ENCODE results near the gene CCNA2.

Gene CCNA2

DNA sequence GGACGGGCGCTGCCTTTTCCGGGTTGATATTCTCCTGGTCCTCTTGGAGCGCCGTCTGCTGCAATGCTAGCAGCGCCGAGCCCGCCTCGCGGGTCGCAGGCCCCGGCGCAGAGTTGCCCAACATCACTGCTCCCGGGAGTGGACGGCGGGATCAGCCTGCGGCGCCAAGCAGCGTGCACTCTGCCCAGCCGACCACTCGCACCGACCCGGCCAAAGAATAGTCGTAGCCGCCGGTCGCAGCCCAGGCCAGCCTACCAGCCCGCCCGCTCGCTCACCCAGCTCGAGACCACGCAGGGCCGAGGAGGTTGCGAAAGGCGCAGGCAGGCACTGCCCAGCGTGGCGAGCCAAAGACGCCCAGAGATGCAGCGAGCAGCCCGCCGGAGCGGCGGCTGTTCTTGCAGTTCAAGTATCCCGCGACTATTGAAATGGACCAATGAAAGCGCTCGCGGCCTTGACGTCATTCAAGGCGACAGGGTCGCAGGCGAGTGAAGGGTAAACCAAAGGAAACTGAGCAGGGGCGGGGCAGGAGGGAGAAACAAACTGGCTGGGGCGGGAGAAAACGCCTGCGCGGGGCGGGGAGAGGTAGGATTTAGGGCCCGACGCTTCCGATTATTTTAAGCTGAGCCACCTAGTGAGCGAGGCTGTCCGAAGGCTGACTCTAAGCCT is at the start of gene CCNA2:
Gene CCNA2, minus strand, starts transcription at position 379 of the 666 bp plus-strand sequence. Its CDS starts 255 bp downstream, at position 124.
- Histone ChIP-seq H3K36me3 (ENCODE audit: control insufficient read depth in 5 of 5, insufficient read depth in 5 of 5, low read length in 5 of 5) (peaks cover under 1 to 19% (median 9%) of the 10 kb centered on the region in 5 donors), H3K4me1 (ENCODE audit: control insufficient read depth in 5 of 5, insufficient read depth in 5 of 5, low read length in 5 of 5) (peaks cover 3 to 15% (median 12%) of the 10 kb centered on the region in 5 donors), H3K27me3 (ENCODE audit: control insufficient read depth in 5 of 5, insufficient read depth in 4 of 5, low read length in 5 of 5) (no peaks in the 10 kb centered on the region), H3K4me3 (ENCODE audit: low read depth in 1 of 5, low read length in 5 of 5) (peak within 1 kb of the TSS; percentile 73 to 92 (median 83)), H3K9ac (ENCODE audit: low read length in 5 of 5) (peak within 1 kb of the TSS; percentile 33 to 92 (median 86)), H3K27ac (ENCODE audit: low read depth, low read length) (peak within 1 kb of the TSS; percentile 17), H3K9me3 (ENCODE audit: control insufficient read depth in 5 of 5, low read length in 5 of 5) (no peaks in the 10 kb centered on the region)

DNA sequence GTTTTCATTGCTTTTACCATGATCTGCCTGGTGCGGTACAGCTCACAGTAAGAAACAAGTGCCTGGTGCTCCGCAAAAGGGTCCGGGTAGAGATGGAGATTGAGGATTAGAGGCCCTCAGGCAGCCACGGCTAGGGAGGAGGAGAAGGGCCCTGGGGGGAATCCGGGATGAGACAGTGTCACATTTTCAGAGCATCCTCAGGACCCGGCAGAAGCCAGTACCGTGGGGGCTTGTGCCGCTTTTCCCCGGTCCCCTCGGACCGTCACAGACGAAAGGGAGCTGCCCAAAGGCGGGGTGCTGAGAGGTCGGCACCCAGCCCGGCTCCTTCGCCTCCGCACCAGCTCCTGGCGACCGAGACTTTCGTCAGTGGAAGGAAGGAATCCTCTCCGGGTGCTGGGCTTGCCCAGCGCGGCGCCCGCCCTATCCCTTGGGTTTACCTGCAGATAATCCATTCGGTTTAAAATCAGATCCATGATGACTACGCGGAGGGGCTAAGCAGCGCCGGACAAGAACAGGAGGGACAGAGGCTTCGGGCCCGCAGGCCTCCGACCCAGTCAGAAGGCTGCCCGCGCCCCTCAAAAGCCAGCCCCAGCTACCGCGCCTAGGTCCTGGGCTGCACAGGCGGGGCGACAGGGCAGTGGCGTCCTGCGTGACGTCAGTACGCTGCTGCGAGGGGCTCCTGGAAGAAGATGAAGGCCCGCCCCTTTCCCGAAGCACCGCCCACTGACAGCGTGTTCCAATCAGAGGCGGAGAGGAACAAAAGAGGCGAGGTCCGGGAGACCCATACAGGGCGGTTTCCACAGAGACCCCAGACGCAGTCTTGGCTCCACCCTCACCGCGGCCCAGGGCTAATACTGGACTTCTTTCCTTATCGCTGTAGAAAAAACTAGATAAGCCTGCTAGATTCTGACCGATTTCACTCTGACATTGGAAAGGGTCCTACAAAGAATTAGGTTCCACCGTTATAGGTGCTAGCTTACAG is 46.4 kb upstream of the CCNA2 start, which contains the start of gene BBS7:
Gene BBS7, minus strand, starts transcription at position 634 of the 982 bp plus-strand sequence. Its CDS starts 161 bp downstream, at position 473.
- Histone ChIP-seq H3K27me3 (ENCODE audit: control insufficient read depth in 5 of 5, insufficient read depth in 4 of 5, low read length in 5 of 5) (no peaks in the 10 kb centered on the region), H3K4me3 (ENCODE audit: low read depth in 1 of 5, low read length in 5 of 5) (peak within 1 kb of the TSS; percentile 76 to 97 (median 90)), H3K9ac (ENCODE audit: low read length in 5 of 5) (peak within 1 kb of the TSS; percentile 56 to 93 (median 77)), H3K36me3 (ENCODE audit: control insufficient read depth in 5 of 5, insufficient read depth in 5 of 5, low read length in 5 of 5) (peaks cover 0 to 8% (median 3%) of the 10 kb centered on the region in 5 donors), H3K27ac (ENCODE audit: low read depth, low read length) (peak within 1 kb of the TSS; percentile 78), H3K4me1 (ENCODE audit: control insufficient read depth in 5 of 5, insufficient read depth in 5 of 5, low read length in 5 of 5) (peaks cover 0 to 19% (median 16%) of the 10 kb centered on the region in 5 donors), H3K9me3 (ENCODE audit: control insufficient read depth in 5 of 5, low read length in 5 of 5) (no peaks in the 10 kb centered on the region)

GRCh38 chr4:121863799-121864198 is 40.1 kb upstream of the CCNA2 start:
- H3K9me3 ChIP-seq (ENCODE audit: control insufficient read depth in 5 of 5, low read length in 5 of 5): no peaks in the 10 kb centered on the region
- H3K36me3 ChIP-seq (ENCODE audit: control insufficient read depth in 5 of 5, insufficient read depth in 5 of 5, low read length in 5 of 5): peaks cover 7 to 33% (median 26%) of the 10 kb centered on the region in 5 donors
- no peaks in the 10 kb centered on the region for H3K27me3 ChIP-seq (ENCODE audit: control insufficient read depth in 5 of 5, insufficient read depth in 4 of 5, low read length in 5 of 5)
- no peak overlapping the region for H3K27ac ChIP-seq (ENCODE audit: low read depth, low read length)
- no peaks in the 10 kb centered on the region for H3K4me1 ChIP-seq (ENCODE audit: control insufficient read depth in 5 of 5, insufficient read depth in 5 of 5, low read length in 5 of 5)
- H3K4me3 ChIP-seq (ENCODE audit: low read depth in 1 of 5, low read length in 5 of 5): no peak overlapping the region
- no peak overlapping the region for H3K9ac ChIP-seq (ENCODE audit: low read length in 5 of 5)

GRCh38 chr4:121861426-121861825 is 37.7 kb upstream of the CCNA2 start:
- Histone ChIP-seq H3K27ac (ENCODE audit: low read depth, low read length) (no peak overlapping the region), H3K27me3 (ENCODE audit: control insufficient read depth in 5 of 5, insufficient read depth in 4 of 5, low read length in 5 of 5) (no peaks in the 10 kb centered on the region), H3K36me3 (ENCODE audit: control insufficient read depth in 5 of 5, insufficient read depth in 5 of 5, low read length in 5 of 5) (peaks cover 10 to 37% (median 27%) of the 10 kb centered on the region in 5 donors), H3K9me3 (ENCODE audit: control insufficient read depth in 5 of 5, low read length in 5 of 5) (no peaks in the 10 kb centered on the region), H3K4me3 (ENCODE audit: low read depth in 1 of 5, low read length in 5 of 5) (no peak overlapping the region), H3K9ac (ENCODE audit: low read length in 5 of 5) (no peak overlapping the region), H3K4me1 (ENCODE audit: control insufficient read depth in 5 of 5, insufficient read depth in 5 of 5, low read length in 5 of 5) (no peaks in the 10 kb centered on the region)

GRCh38 chr4:121860121-121860520 is 36.4 kb upstream of the CCNA2 start:
- no peak overlapping the region for H3K4me3 ChIP-seq (ENCODE audit: low read depth in 1 of 5, low read length in 5 of 5)
- no peak overlapping the region for H3K27ac ChIP-seq (ENCODE audit: low read depth, low read length)
- H3K9me3 ChIP-seq (ENCODE audit: control insufficient read depth in 5 of 5, low read length in 5 of 5): no peaks in the 10 kb centered on the region
- no peaks in the 10 kb centered on the region for H3K27me3 ChIP-seq (ENCODE audit: control insufficient read depth in 5 of 5, insufficient read depth in 4 of 5, low read length in 5 of 5)
- no peak overlapping the region for H3K9ac ChIP-seq (ENCODE audit: low read length in 5 of 5)
- no peaks in the 10 kb centered on the region for H3K4me1 ChIP-seq (ENCODE audit: control insufficient read depth in 5 of 5, insufficient read depth in 5 of 5, low read length in 5 of 5)
- peaks cover 10 to 34% (median 27%) of the 10 kb centered on the region in 5 donors for H3K36me3 ChIP-seq (ENCODE audit: control insufficient read depth in 5 of 5, insufficient read depth in 5 of 5, low read length in 5 of 5)

GRCh38 chr4:121851354-121851753 is 27.7 kb upstream of the CCNA2 start:
- Histone ChIP-seq H3K4me3 (ENCODE audit: low read depth in 1 of 5, low read length in 5 of 5) (no peak overlapping the region), H3K9me3 (ENCODE audit: control insufficient read depth in 5 of 5, low read length in 5 of 5) (no peaks in the 10 kb centered on the region)

GRCh38 chr4:121846662-121847061 is 23.0 kb upstream of the CCNA2 start:
- no peaks in the 10 kb centered on the region for H3K4me1 ChIP-seq (ENCODE audit: control insufficient read depth in 5 of 5, insufficient read depth in 5 of 5, low read length in 5 of 5)
- no peak overlapping the region for H3K9ac ChIP-seq (ENCODE audit: low read length in 5 of 5)
- no peak overlapping the region for H3K4me3 ChIP-seq (ENCODE audit: low read depth in 1 of 5, low read length in 5 of 5)
- H3K36me3 ChIP-seq (ENCODE audit: control insufficient read depth in 5 of 5, insufficient read depth in 5 of 5, low read length in 5 of 5): peaks cover 19 to 49% (median 43%) of the 10 kb centered on the region in 5 donors
- H3K27me3 ChIP-seq (ENCODE audit: control insufficient read depth in 5 of 5, insufficient read depth in 4 of 5, low read length in 5 of 5): no peaks in the 10 kb centered on the region
- no peak overlapping the region for H3K27ac ChIP-seq (ENCODE audit: low read depth, low read length)
- no peaks in the 10 kb centered on the region for H3K9me3 ChIP-seq (ENCODE audit: control insufficient read depth in 5 of 5, low read length in 5 of 5)

More at GRCh38 chr4:121851354-121851753, 27.7 kb upstream of the CCNA2 start:
- H3K9ac ChIP-seq (ENCODE audit: low read length in 5 of 5): no peak overlapping the region
- H3K27me3 ChIP-seq (ENCODE audit: control insufficient read depth in 5 of 5, insufficient read depth in 4 of 5, low read length in 5 of 5): no peaks in the 10 kb centered on the region
- no peak overlapping the region for H3K27ac ChIP-seq (ENCODE audit: low read depth, low read length)
- no peaks in the 10 kb centered on the region for H3K4me1 ChIP-seq (ENCODE audit: control insufficient read depth in 5 of 5, insufficient read depth in 5 of 5, low read length in 5 of 5)
- H3K36me3 ChIP-seq (ENCODE audit: control insufficient read depth in 5 of 5, insufficient read depth in 5 of 5, low read length in 5 of 5): peaks cover 11 to 31% (median 22%) of the 10 kb centered on the region in 5 donors

- Histone ChIP-seq H3K9ac (ENCODE audit: low read length in 5 of 5) (no peak overlapping the region), H3K27me3 (ENCODE audit: control insufficient read depth in 5 of 5, insufficient read depth in 4 of 5, low read length in 5 of 5) (no peaks in the 10 kb centered on the region), H3K9me3 (ENCODE audit: control insufficient read depth in 5 of 5, low read length in 5 of 5) (no peaks in the 10 kb centered on the region), H3K4me3 (ENCODE audit: low read depth in 1 of 5, low read length in 5 of 5) (no peak overlapping the region), H3K36me3 (ENCODE audit: control insufficient read depth in 5 of 5, insufficient read depth in 5 of 5, low read length in 5 of 5) (peaks cover 22 to 49% (median 32%) of the 10 kb centered on the region in 5 donors), H3K27ac (ENCODE audit: low read depth, low read length) (no peak overlapping the region), H3K4me1 (ENCODE audit: control insufficient read depth in 5 of 5, insufficient read depth in 5 of 5, low read length in 5 of 5) (no peaks in the 10 kb centered on the region)
These were observed 19.2 kb upstream of the CCNA2 start for GRCh38 chr4:121842862-121843261.

DNA sequence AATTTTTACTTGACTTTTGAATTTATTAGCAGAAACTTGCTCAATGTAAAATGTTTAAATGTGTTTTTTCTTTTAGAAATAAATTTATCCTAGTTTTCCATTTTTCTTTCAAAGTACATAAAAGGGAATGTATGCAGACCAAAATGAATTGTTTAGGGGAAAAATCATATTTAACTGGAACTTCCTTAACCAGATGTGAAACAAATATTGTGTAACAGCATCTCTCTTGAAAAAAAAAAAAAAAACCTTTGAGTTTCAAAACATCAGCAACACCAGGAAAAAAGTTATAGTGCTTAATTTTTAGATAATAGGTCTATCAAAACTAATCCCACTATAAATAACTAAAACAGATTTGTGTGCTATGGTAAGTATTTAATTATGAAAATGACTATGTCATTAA is 14.5 kb upstream of the CCNA2 start:
- no peak overlapping the region for H3K4me3 ChIP-seq (ENCODE audit: low read depth in 1 of 5, low read length in 5 of 5)
- no peaks in the 10 kb centered on the region for H3K27me3 ChIP-seq (ENCODE audit: control insufficient read depth in 5 of 5, insufficient read depth in 4 of 5, low read length in 5 of 5)
- no peaks in the 10 kb centered on the region for H3K4me1 ChIP-seq (ENCODE audit: control insufficient read depth in 5 of 5, insufficient read depth in 5 of 5, low read length in 5 of 5)
- no peaks in the 10 kb centered on the region for H3K9me3 ChIP-seq (ENCODE audit: control insufficient read depth in 5 of 5, low read length in 5 of 5)
- no peak overlapping the region for H3K27ac ChIP-seq (ENCODE audit: low read depth, low read length)
- H3K36me3 ChIP-seq (ENCODE audit: control insufficient read depth in 5 of 5, insufficient read depth in 5 of 5, low read length in 5 of 5): peaks cover 18 to 29% (median 20%) of the 10 kb centered on the region in 5 donors
- no peak overlapping the region for H3K9ac ChIP-seq (ENCODE audit: low read length in 5 of 5)

All from subcutaneous abdominal adipose tissue (tissue), 5 donors.